ENCODE data around the gene COBL. TPM values are rescaled to one million over a fixed set of nuclear protein-coding genes. Genes with fewer than 3 reads are reported as not detected.

COBL gene
- total RNA-seq, 1 donor from 2014 or later = 53.2 TPM

- Histone ChIP-seq H3K4me3 (ENCODE audit: low read length in 3 of 3) (no peak overlapping the region), H3K4me1 (ENCODE audit: control insufficient read depth in 3 of 3, insufficient read depth in 3 of 3, low read length in 3 of 3) (peaks cover 0 to 2% (median 0%) of the 10 kb centered on the region in 3 donors), H3K9ac (ENCODE audit: low read depth in 1 of 3, low read length in 3 of 3) (no peak overlapping the region), H3K36me3 (ENCODE audit: control insufficient read depth in 3 of 3, insufficient read depth in 3 of 3, low read length in 3 of 3) (peaks cover 7 to 11% (median 9%) of the 10 kb centered on the region in 3 donors), H3K9me3 (ENCODE audit: control insufficient read depth in 3 of 3, low read length in 3 of 3) (no peaks in the 10 kb centered on the region), H3K27ac (ENCODE audit: low read depth, low read length) (no peak overlapping the region), H3K27me3 (ENCODE audit: control insufficient read depth in 3 of 3, insufficient read depth in 3 of 3, low read length in 3 of 3) (no peaks in the 10 kb centered on the region)
Observed at GRCh38 chr7:51134013-51134441, 182.6 kb downstream of the COBL start.

- Histone ChIP-seq H3K36me3 (ENCODE audit: control insufficient read depth in 3 of 3, insufficient read depth in 3 of 3, low read length in 3 of 3) (peaks cover 7 to 11% (median 9%) of the 10 kb centered on the region in 3 donors), H3K9ac (ENCODE audit: low read depth in 1 of 3, low read length in 3 of 3) (no peak overlapping the region), H3K27ac (ENCODE audit: low read depth, low read length) (no peak overlapping the region), H3K4me1 (ENCODE audit: control insufficient read depth in 3 of 3, insufficient read depth in 3 of 3, low read length in 3 of 3) (no peaks in the 10 kb centered on the region), H3K27me3 (ENCODE audit: control insufficient read depth in 3 of 3, insufficient read depth in 3 of 3, low read length in 3 of 3) (no peaks in the 10 kb centered on the region), H3K4me3 (ENCODE audit: low read length in 3 of 3) (no peak overlapping the region), H3K9me3 (ENCODE audit: control insufficient read depth in 3 of 3, low read length in 3 of 3) (no peaks in the 10 kb centered on the region)
Observed at GRCh38 chr7:51132661-51133060, 183.9 kb downstream of the COBL start.

- Histone ChIP-seq H3K36me3 (ENCODE audit: control insufficient read depth in 3 of 3, insufficient read depth in 3 of 3, low read length in 3 of 3) (peaks cover 0 to 5% (median 3%) of the 10 kb centered on the region in 3 donors), H3K27me3 (ENCODE audit: control insufficient read depth in 3 of 3, insufficient read depth in 3 of 3, low read length in 3 of 3) (no peaks in the 10 kb centered on the region), H3K4me3 (ENCODE audit: low read length in 3 of 3) (no peak overlapping the region), H3K27ac (ENCODE audit: low read depth, low read length) (no peak overlapping the region), H3K9ac (ENCODE audit: low read depth in 1 of 3, low read length in 3 of 3) (no peak overlapping the region), H3K9me3 (ENCODE audit: control insufficient read depth in 3 of 3, low read length in 3 of 3) (no peaks in the 10 kb centered on the region), H3K4me1 (ENCODE audit: control insufficient read depth in 3 of 3, insufficient read depth in 3 of 3, low read length in 3 of 3) (no peaks in the 10 kb centered on the region)
Observed at GRCh38 chr7:51129527-51130472, 186.8 kb downstream of the COBL start.

- H3K27me3 ChIP-seq (ENCODE audit: control insufficient read depth in 3 of 3, insufficient read depth in 3 of 3, low read length in 3 of 3) = no peaks in the 10 kb centered on the region
- H3K36me3 ChIP-seq (ENCODE audit: control insufficient read depth in 3 of 3, insufficient read depth in 3 of 3, low read length in 3 of 3) = peaks cover 0 to 5% (median 3%) of the 10 kb centered on the region in 3 donors
- H3K27ac ChIP-seq (ENCODE audit: low read depth, low read length) = no peak overlapping the region
- H3K9ac ChIP-seq (ENCODE audit: low read depth in 1 of 3, low read length in 3 of 3) = no peak overlapping the region
- no peak overlapping the region for H3K4me3 ChIP-seq (ENCODE audit: low read length in 3 of 3)
- peaks cover 0 to 4% (median 4%) of the 10 kb centered on the region in 3 donors for H3K4me1 ChIP-seq (ENCODE audit: control insufficient read depth in 3 of 3, insufficient read depth in 3 of 3, low read length in 3 of 3)
- H3K9me3 ChIP-seq (ENCODE audit: control insufficient read depth in 3 of 3, low read length in 3 of 3) = no peaks in the 10 kb centered on the region
Observed at GRCh38 chr7:51128545-51129435, 187.8 kb downstream of the COBL start.

GRCh38 chr7:51127618-51127904 is 189.0 kb downstream of the COBL start:
- Histone ChIP-seq H3K4me3 (ENCODE audit: low read length in 3 of 3) (no peak overlapping the region), H3K9me3 (ENCODE audit: control insufficient read depth in 3 of 3, low read length in 3 of 3) (no peaks in the 10 kb centered on the region), H3K27ac (ENCODE audit: low read depth, low read length) (no peak overlapping the region), H3K27me3 (ENCODE audit: control insufficient read depth in 3 of 3, insufficient read depth in 3 of 3, low read length in 3 of 3) (no peaks in the 10 kb centered on the region), H3K36me3 (ENCODE audit: control insufficient read depth in 3 of 3, insufficient read depth in 3 of 3, low read length in 3 of 3) (peaks cover 0 to 1% (median 0%) of the 10 kb centered on the region in 3 donors), H3K9ac (ENCODE audit: low read depth in 1 of 3, low read length in 3 of 3) (no peak overlapping the region), H3K4me1 (ENCODE audit: control insufficient read depth in 3 of 3, insufficient read depth in 3 of 3, low read length in 3 of 3) (peaks cover 0 to 10% (median 7%) of the 10 kb centered on the region in 3 donors)

- no peaks in the 10 kb centered on the region for H3K36me3 ChIP-seq (ENCODE audit: control insufficient read depth in 3 of 3, insufficient read depth in 3 of 3, low read length in 3 of 3)
- no peaks in the 10 kb centered on the region for H3K9me3 ChIP-seq (ENCODE audit: control insufficient read depth in 3 of 3, low read length in 3 of 3)
- H3K4me3 ChIP-seq (ENCODE audit: low read length in 3 of 3) = no peak overlapping the region
- H3K27me3 ChIP-seq (ENCODE audit: control insufficient read depth in 3 of 3, insufficient read depth in 3 of 3, low read length in 3 of 3) = no peaks in the 10 kb centered on the region
- peaks cover 0 to 10% (median 7%) of the 10 kb centered on the region in 3 donors for H3K4me1 ChIP-seq (ENCODE audit: control insufficient read depth in 3 of 3, insufficient read depth in 3 of 3, low read length in 3 of 3)
- no peak overlapping the region for H3K27ac ChIP-seq (ENCODE audit: low read depth, low read length)
- H3K9ac ChIP-seq (ENCODE audit: low read depth in 1 of 3, low read length in 3 of 3) = no peak overlapping the region
Observed at GRCh38 chr7:51126813-51127617, 189.6 kb downstream of the COBL start.

GRCh38 chr7:51126324-51126723 is 190.3 kb downstream of the COBL start:
- Histone ChIP-seq H3K9ac (ENCODE audit: low read depth in 1 of 3, low read length in 3 of 3) (no peak overlapping the region), H3K4me3 (ENCODE audit: low read length in 3 of 3) (no peak overlapping the region), H3K9me3 (ENCODE audit: control insufficient read depth in 3 of 3, low read length in 3 of 3) (no peaks in the 10 kb centered on the region), H3K27ac (ENCODE audit: low read depth, low read length) (no peak overlapping the region), H3K4me1 (ENCODE audit: control insufficient read depth in 3 of 3, insufficient read depth in 3 of 3, low read length in 3 of 3) (peaks cover 0 to 10% (median 7%) of the 10 kb centered on the region in 3 donors), H3K27me3 (ENCODE audit: control insufficient read depth in 3 of 3, insufficient read depth in 3 of 3, low read length in 3 of 3) (no peaks in the 10 kb centered on the region), H3K36me3 (ENCODE audit: control insufficient read depth in 3 of 3, insufficient read depth in 3 of 3, low read length in 3 of 3) (no peaks in the 10 kb centered on the region)

GRCh38 chr7:51124321-51124720 is 192.3 kb downstream of the COBL start:
- Histone ChIP-seq H3K4me3 (ENCODE audit: low read length in 3 of 3) (no peak overlapping the region), H3K36me3 (ENCODE audit: control insufficient read depth in 3 of 3, insufficient read depth in 3 of 3, low read length in 3 of 3) (no peaks in the 10 kb centered on the region), H3K27ac (ENCODE audit: low read depth, low read length) (no peak overlapping the region), H3K9ac (ENCODE audit: low read depth in 1 of 3, low read length in 3 of 3) (no peak overlapping the region), H3K9me3 (ENCODE audit: control insufficient read depth in 3 of 3, low read length in 3 of 3) (no peaks in the 10 kb centered on the region), H3K4me1 (ENCODE audit: control insufficient read depth in 3 of 3, insufficient read depth in 3 of 3, low read length in 3 of 3) (peaks cover 0 to 10% (median 7%) of the 10 kb centered on the region in 3 donors), H3K27me3 (ENCODE audit: control insufficient read depth in 3 of 3, insufficient read depth in 3 of 3, low read length in 3 of 3) (no peaks in the 10 kb centered on the region)

- Histone ChIP-seq H3K9me3 (ENCODE audit: control insufficient read depth in 3 of 3, low read length in 3 of 3) (no peaks in the 10 kb centered on the region), H3K27ac (ENCODE audit: low read depth, low read length) (no peak overlapping the region), H3K4me1 (ENCODE audit: control insufficient read depth in 3 of 3, insufficient read depth in 3 of 3, low read length in 3 of 3) (peaks cover 0 to 10% (median 7%) of the 10 kb centered on the region in 3 donors)
Observed at GRCh38 chr7:51123322-51124019, 193.1 kb downstream of the COBL start.

More at GRCh38 chr7:51123322-51124019, 193.1 kb downstream of the COBL start:
- H3K4me3 ChIP-seq (ENCODE audit: low read length in 3 of 3) = no peak overlapping the region
- no peak overlapping the region for H3K9ac ChIP-seq (ENCODE audit: low read depth in 1 of 3, low read length in 3 of 3)
- H3K27me3 ChIP-seq (ENCODE audit: control insufficient read depth in 3 of 3, insufficient read depth in 3 of 3, low read length in 3 of 3) = no peaks in the 10 kb centered on the region
- H3K36me3 ChIP-seq (ENCODE audit: control insufficient read depth in 3 of 3, insufficient read depth in 3 of 3, low read length in 3 of 3) = no peaks in the 10 kb centered on the region

Measured in skeletal muscle tissue (tissue), 4 donors.